ENCODE measurements around the gene DACH1. TPM values are rescaled to one million over a fixed set of nuclear protein-coding genes. Genes with fewer than 3 reads are reported as not detected.

Gene DACH1
- total RNA-seq, 4 donors from 2014 or later: 1.5 to 55.1 (median 4.7) TPM

DNA sequence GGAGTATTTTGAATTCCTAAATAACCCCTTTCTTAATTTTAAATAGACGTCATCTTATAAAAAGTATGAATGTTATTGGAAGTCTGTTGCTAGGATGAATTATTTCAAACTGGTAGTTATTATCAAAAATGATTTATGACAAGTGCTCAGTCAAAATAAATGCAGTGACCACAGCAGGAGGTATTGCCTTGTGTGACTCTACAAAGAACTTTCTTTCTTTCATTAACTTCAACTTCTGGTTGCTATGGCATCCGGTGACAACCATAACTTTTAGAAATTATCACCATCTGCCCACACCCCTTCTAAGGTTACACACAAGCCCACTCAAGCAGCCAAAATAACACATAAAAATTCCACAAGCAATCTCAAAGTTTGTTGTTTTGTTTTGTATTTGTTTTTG is 189.9 kb downstream of the DACH1 start:
- Histone ChIP-seq H3K4me1 (no peaks in the 10 kb centered on the region), H3K27me3 (no peaks in the 10 kb centered on the region), H3K4me3 (no peak overlapping the region), H3K27ac (no peak overlapping the region), H3K9me3 (no peaks in the 10 kb centered on the region), H3K36me3 (no peaks in the 10 kb centered on the region)
- TF ChIP-seq POLR2A (IDR thresholded peaks at IDR 0.05) (no peak), CTCF (IDR thresholded peaks at IDR 0.05) (no peak)
- no peak for DNase-seq
- intact Hi-C loops (cut with DNase I; ENCODE audit: low total_unique reads): no loop called here

- no peak for DNase-seq
- no peaks in the 10 kb centered on the region for H3K27me3 ChIP-seq
- H3K36me3 ChIP-seq: no peaks in the 10 kb centered on the region
- intact Hi-C loops (cut with DNase I; ENCODE audit: low total_unique reads): no loop called here
- no peak overlapping the region for H3K4me3 ChIP-seq
- H3K27ac ChIP-seq: no peak overlapping the region
- no peaks in the 10 kb centered on the region for H3K4me1 ChIP-seq
- no peak for TF ChIP-seq POLR2A (IDR thresholded peaks at IDR 0.05)
- TF ChIP-seq CTCF (IDR thresholded peaks at IDR 0.05): no peak
- no peaks in the 10 kb centered on the region for H3K9me3 ChIP-seq
Observed at GRCh38 chr13:71672512-71672911, 194.5 kb downstream of the DACH1 start.

- H3K9me3 ChIP-seq: no peaks in the 10 kb centered on the region
- TF ChIP-seq POLR2A (IDR thresholded peaks at IDR 0.05): no peak
- TF ChIP-seq CTCF (IDR thresholded peaks at IDR 0.05): no peak
- no peak overlapping the region for H3K27ac ChIP-seq
- no peaks in the 10 kb centered on the region for H3K36me3 ChIP-seq
- H3K27me3 ChIP-seq: no peaks in the 10 kb centered on the region
- no peak overlapping the region for H3K4me3 ChIP-seq
- DNase-seq: no peak
- intact Hi-C loops (cut with DNase I; ENCODE audit: low total_unique reads): no loop called here
- no peaks in the 10 kb centered on the region for H3K4me1 ChIP-seq
Observed at GRCh38 chr13:71663431-71663830, 203.6 kb downstream of the DACH1 start.

- H3K4me3 ChIP-seq: no peak overlapping the region
- H3K9me3 ChIP-seq: no peaks in the 10 kb centered on the region
- DNase-seq: no peak
- H3K36me3 ChIP-seq: no peaks in the 10 kb centered on the region
- H3K4me1 ChIP-seq: no peaks in the 10 kb centered on the region
- no peak overlapping the region for H3K27ac ChIP-seq
- TF ChIP-seq POLR2A (IDR thresholded peaks at IDR 0.05) (no peak), CTCF (IDR thresholded peaks at IDR 0.05) (no peak)
- intact Hi-C loops (cut with DNase I; ENCODE audit: low total_unique reads): no loop called here
- H3K27me3 ChIP-seq: no peaks in the 10 kb centered on the region
Observed at GRCh38 chr13:71661921-71662320, 205.1 kb downstream of the DACH1 start.

DNA sequence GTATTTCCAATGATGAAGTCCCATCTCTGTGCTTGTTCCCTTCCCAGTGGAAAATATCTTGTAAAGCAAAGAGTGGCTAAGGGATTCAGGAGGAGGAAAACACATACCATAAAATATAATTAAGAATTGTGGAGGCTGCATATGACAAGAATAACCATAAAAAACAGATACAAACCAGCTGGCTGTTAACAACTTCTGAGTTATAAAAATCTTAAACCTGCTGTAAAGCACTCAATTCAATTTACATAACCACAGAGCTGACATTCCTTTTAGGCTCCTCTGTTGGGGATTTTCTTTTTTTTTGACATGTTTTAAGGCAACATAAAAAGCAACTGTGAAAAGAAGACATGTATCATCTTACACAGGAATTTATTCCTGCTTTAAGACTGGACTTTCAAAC is 207.6 kb downstream of the DACH1 start:
- Histone ChIP-seq H3K4me3 (no peak overlapping the region), H3K27ac (peak overlapping the region in 1 of 2 donors; percentile 33), H3K36me3 (no peaks in the 10 kb centered on the region), H3K4me1 (no peaks in the 10 kb centered on the region), H3K27me3 (no peaks in the 10 kb centered on the region), H3K9me3 (no peaks in the 10 kb centered on the region)
- no peak for DNase-seq
- TF ChIP-seq POLR2A (IDR thresholded peaks at IDR 0.05): no peak
- no peak for TF ChIP-seq CTCF (IDR thresholded peaks at IDR 0.05)
- intact Hi-C loops (cut with DNase I; ENCODE audit: low total_unique reads): no loop called here

Measured in uterus (tissue), 4 donors.